Stimulated activated CD8-positive, alpha-beta memory T cell treated with anti-CD3 and anti-CD28 coated beads, Interleukin-4, amount 100 ng/mL, for 48 hours (primary cell): ENCODE measurements around the gene HES4.
"Not testable (repeated sequence)": the region's sequence is repeated elsewhere in the genome, so short reads cannot be mapped to it uniquely, and the experiment has no call there.

ENCODE experiments used
- DNase-seq: peaks from one replicate; pipeline ENCODE4 v3.0.0-alpha.2; 2020

Gene HES4

DNA sequence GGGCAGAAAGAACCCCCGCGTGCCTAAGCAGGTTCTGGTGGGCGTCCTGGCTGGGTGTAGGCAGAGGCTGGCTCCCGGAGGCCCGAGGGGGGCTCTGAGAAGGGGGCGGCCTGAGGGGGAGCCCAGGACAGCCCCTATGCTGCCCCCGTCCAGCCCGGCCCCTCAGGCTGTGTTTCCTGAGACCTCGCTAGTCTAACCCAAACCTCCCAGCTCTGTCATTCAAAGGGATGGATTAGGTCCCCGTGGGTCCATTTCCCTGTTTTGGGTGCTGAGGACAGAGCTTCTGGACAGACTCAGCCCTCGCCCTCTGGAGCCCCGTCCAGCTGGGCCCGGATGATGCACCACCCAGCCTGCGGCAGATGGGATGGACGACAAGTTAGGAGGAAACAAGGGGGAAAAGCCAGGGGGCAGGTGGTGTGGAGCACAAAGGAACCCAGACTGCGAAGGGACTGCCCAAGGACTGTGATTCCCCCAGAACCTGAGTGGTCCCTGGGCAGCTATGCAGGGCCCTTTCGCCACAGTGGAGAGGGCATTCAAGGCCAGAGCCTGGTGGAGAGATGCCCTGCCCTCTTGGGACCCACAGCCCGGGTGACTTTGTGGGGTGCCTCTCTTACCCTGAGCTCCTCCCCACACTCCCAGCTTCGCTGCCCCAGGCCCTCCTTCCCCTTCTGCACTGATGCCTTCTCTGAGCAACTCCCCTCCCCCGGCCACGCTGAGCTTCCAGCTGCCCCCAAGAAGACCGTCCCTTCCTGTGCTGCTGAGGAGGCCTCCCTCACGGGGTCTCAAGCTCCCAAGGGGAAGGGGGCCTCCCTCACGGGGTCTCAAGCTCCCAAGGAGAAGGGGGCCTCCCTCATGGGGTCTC is 2.8 kb downstream of the HES4 start:
- DNase-seq, result no peak

DNA sequence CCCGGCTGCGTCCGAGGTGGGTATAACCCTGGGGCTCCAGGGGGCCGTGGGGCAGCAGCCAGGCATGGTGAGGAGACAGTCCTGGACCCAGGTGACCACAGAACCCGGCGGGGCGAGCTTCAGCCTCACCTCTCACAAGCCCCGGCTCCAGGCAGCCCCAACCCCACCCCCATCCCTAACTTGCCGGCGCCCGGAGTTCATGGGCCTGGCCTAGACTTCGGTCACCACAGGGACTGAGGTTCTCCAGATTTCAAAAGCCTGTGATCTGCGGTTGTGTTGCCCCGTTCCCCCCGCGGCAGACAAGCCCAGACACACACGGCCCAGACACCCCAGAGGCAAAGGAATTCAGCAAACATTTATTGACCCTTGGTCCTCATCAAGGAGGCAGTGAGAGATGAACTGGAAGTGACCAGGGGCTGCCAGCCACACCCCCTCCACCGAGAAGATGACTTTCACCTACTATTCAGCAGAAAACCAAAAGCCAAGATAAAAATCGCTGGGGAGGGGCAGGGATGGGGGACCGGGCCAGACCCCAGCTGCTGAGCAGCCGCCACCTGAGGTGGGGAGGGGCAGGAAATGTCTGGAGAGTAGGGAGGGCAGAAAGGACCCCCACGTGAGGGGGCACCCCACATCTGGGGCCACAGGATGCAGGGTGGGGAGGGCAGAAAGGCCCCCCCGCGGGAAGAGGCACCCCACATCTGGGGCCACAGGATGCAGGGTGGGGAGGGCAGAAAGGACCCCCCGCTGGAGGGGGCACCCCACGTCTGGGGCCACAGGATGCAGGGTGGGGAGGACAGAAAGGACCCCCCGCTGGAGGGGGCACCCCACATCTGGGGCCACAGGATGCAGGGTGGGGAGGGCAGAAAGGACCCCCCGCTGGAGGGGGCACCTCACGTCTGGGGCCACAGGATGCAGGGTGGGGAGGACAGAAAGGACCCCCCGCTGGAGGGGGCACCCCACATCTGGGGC is 3.9 kb downstream of the HES4 start:
- no peak for DNase-seq

- DNase-seq, result not testable (repeated sequence)
Observed at GRCh38 chr1:994546-994945, 5.4 kb downstream of the HES4 start.

DNA sequence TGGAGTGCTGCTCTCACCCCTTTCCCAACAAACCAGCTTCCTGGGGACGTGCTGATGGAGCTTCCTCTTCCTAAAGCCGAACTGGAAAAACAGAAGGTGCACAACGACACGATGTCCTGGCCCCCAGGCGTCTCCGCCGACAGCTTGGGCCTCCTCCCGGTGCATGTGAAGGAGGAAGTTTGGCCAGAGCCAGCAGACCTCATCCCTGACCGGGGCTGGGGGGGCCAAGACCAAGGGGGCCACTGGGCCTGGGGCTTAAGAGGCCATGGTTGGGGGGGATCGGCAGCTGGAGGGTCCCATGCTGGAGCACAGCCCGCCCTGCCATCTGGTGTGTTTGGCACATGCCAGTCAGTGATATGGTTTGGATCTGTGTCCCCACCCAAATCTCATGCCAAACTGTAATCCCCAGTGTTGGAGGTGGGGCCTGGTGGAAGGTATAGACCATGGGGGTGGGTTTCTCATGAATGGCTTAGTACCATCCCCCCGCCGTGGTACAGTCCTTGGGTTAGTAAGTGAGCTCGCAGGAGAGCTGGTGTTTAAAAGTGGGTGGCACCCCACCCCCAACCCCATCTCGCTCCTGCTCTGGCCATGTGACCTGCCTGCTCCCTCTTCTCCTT is 6.4 kb downstream of the HES4 start:
- DNase-seq, result no peak

DNA sequence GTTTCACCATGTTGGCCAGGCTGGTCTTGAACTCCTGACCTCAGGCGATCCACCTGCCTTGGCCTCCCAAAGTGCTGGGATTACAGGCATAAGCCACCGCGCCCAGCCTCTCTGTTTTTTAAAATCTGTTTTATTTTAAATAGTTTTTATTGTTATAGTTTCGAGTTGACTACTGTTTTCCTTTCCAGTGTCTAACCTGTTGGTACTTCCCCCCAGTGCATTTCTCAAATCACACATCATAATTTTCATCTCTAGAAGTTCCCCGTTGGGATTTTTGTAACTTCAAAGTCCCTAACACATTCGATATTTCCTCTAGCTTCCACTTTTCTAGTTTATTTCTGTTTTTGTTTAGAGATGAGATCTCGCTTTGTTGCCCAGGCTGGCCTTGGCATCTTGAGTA is 7.5 kb downstream of the HES4 start:
- no peak for DNase-seq

- DNase-seq, result no peak
Observed at GRCh38 chr1:991895-992294, 8.0 kb downstream of the HES4 start.

DNA sequence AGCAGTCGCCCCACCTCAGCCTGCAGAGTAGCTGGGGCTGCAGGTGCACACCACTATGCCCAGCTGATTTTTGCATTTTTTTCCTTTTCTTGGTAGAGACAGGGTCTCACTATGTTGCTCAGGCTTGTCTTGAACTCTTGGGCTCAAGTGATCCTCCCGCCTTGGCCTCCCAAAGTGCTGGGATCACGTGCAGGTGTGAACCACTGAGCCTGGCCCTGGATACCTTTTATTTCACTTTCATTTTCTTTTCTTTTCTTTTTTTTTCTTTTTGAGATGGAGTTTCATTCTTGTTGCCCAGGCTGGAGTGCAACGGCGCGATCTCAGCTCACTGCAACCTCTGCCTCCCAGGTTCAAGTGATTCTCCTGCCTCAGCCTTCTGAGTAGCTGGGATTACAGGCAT is 8.6 kb downstream of the HES4 start:
- not testable (repeated sequence) for DNase-seq

DNA sequence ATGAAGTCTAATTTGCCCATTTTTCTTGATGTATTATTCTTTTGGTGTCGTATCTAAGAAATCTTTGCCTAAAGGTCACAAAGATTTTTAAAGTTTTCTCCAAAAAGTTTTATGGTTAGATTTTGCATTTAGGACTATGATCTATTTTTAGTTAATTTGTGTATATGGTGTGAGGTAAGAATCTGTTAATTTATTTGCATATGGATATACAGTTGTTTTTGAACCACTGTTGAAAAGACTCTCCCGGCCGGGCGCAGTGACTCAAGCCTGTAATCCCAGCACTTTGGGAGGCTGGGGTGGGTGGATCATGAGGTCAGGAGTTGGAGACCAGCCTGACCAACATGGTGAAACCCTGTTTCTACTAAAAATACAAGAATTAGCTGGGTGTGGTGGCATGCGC is 11.8 kb downstream of the HES4 start:
- DNase-seq, result not testable (repeated sequence)

DNA sequence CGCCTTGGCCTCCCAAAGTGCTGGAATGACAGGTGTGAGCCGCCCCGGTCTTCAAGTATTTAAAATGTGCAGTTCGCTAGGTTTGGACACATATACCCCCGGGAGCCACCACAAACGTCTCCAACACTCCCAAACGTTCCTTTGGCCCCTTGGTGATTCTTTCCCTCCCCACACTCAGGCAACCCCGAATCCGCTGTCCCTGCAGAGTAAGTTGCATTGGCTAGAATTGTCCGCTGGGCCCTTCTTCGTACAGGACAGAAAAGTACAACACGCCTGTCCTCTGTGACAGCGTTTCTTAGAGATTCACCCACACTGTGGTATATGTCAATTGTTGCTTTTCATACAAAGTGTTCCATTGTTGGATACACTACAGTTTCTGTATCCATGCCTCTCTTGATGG is 14.8 kb downstream of the HES4 start:
- no peak for DNase-seq

GRCh38 chr1:984476-984814 is 15.5 kb downstream of the HES4 start:
- DNase-seq, result no peak

- peak; percentile 80 for DNase-seq
Observed at GRCh38 chr1:983798-984475, 16.0 kb downstream of the HES4 start.

DNA sequence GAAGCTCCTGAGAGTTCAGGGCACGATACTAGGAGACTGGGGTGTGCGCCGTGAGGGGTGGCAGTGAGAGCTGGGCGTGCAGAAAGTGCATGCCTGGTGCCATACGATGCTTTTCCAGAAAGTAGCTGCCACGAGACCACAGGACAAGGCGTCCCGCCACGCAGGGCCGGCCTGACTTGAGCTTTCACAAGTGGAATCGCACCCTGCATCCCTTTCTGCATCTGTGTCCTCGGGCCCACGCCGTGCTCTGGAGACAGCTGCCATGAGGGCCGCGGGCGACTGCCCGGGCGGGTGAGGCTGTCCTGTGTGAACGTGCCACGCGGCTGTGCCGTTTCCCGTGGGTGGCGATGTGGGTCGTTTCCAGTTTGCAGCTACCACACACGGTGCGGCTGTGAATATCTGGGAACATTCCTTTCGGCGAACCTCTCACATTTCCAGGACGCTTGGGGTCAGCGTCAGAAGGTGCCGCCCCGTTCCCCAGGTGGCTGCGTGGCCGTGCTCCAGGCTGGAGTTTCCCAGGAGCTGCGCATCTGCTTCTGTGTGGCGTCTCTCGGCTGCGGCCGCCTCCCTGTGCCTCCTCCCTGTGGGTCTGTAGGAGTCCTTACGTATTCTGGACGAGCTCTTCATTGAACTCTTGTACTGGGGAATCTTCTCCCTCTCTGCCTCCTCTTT is 17.0 kb downstream of the HES4 start:
- DNase-seq, result no peak

- DNase-seq, result no peak
Observed at GRCh38 chr1:981955-982558, 17.8 kb downstream of the HES4 start, which contains the start of gene PERM1. Gene PERM1 (minus strand): TSS chr1:982093. CDS start chr1:981029, 1,064 bp downstream.

DNA sequence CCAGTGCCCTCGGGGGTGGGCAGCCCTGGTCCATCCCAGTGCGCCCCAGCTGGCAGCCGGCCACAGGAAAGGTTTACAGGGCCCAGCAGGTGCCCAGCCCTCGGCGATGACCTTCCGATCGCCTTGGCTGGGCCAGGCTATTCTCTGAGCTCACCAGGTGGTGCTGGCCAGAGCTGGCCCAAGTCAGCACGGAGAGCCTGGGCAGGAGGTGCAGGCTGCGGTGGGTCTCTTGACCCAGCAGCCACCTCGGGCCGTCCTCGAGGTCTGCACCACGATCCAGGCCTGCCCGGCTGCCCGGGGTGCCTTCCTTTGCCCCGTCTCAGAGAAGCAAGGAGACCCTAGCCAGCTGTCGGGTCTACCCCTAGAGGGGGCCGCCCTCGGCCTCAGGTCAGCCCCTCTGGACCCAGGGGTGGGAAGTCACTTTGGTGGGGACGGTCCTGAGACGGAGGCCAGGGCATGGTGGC is 18.4 kb downstream of the HES4 start:
- no peak for DNase-seq

DNA sequence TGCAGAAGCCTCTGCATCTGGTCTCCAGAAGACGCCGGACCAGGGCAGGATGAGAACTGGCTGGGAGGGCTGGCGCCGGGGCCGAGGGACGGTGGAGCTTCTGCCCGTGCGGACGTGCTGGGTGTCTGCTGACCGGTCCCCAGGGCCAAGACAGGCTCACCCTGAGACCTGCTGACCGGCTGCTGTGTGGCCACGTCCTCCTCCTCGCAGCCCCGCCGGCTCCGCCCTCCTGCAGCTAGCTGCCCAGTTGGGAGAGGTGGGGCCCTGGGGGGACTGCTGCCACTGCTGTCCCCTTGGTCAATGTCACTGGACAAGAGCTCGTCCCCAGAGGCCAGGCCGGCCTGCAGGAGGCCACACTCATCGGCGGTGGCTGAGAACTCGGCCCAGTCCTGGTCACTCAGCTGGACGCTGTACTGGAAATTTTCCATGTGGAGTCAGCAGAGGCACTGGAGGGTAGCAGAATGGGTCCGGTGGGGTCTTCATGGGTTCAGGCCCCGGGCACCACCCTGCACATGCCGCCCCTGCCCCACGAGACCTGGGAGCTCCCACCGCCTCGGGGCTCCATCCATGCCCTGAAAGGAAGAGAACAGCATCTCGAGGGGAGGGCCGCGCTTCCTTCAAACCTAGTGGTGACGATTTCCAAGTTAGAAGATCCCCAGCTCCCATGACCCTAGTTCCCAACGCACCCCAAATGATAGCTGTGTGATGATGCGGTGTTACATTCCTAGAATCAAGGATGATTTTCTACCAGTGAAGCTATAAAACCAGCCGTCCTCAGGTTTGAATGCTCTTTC is 19.1 kb downstream of the HES4 start:
- DNase-seq, result no peak

GRCh38 chr1:980137-980571 is 19.7 kb downstream of the HES4 start:
- no peak for DNase-seq

- DNase-seq, result no peak
Observed at GRCh38 chr1:979744-980072, 20.2 kb downstream of the HES4 start.

GRCh38 chr1:978835-979743 is 20.8 kb downstream of the HES4 start:
- no peak for DNase-seq

DNA sequence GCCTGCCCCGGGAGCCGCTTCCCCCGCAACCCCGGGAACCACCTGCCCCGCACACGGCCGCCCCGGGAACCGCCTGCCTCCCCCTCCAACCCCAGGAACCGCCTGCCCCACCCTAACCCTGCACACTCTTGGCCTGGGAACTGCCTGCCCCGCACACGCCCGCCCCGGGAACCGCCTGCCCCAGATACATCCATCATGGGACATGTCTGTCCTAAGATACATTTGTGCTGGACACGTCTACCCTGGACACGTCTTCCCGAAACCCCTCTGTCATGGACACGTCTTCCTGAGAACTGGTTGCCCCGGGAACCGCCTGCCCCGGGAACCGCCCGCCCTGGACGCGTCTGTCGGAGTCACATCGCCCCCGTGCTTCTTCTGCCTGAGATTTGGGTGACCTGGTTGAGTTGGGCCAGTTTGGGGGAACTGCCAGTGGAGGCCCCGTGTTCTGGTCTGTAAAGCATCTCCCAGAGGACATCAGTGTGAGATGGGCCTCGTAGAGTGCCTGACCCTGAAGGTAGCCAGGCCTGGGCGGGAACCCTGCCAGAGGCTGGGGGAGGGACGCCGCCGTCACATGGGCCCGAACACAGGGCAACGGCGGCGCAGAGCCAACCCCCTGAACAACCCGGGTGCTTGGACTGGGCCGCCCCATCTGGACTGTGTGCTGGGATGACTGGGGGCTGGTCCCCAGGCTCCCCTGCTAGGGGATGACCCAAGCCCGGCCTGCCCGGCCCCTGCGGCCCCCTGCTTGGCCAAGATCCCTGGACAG is 21.6 kb downstream of the HES4 start:
- DNase-seq, result no peak
